Measurements from ENCODE around the gene DNAJB8. TPM values are rescaled to one million over a fixed set of nuclear protein-coding genes. Genes with fewer than 3 reads are reported as not detected.

DNAJB8 gene
- total and polyA plus RNA-seq, 7 donors = not detected

GRCh38 chr3:128421439-128421836, 45.3 kb downstream of the DNAJB8 start:
- 72 to 83% methylated on average over 11 of the region's 11 CpGs for WGBS, 2 donors
- intact Hi-C loops (cut with DNase I) = no loop called here
- Histone ChIP-seq H3K27ac (no peak overlapping the region), H3K4me1 (peaks cover 0 to 5% (median 4%) of the 10 kb centered on the region in 4 donors), H3K9me3 (no peaks in the 10 kb centered on the region), H3K4me3 (no peak overlapping the region), H3K36me3 (no peaks in the 10 kb centered on the region), H3K27me3 (peaks cover 0 to 9% (median 3%) of the 10 kb centered on the region in 3 donors)
- DNase-seq = no peak
- TF ChIP-seq POLR2AphosphoS5 (IDR thresholded peaks at IDR 0.05) (no peak), CTCF (IDR thresholded peaks at IDR 0.05) (no peak), POLR2A (IDR thresholded peaks at IDR 0.05) (no peak), EP300 (IDR thresholded peaks at IDR 0.05) (no peak)

DNA sequence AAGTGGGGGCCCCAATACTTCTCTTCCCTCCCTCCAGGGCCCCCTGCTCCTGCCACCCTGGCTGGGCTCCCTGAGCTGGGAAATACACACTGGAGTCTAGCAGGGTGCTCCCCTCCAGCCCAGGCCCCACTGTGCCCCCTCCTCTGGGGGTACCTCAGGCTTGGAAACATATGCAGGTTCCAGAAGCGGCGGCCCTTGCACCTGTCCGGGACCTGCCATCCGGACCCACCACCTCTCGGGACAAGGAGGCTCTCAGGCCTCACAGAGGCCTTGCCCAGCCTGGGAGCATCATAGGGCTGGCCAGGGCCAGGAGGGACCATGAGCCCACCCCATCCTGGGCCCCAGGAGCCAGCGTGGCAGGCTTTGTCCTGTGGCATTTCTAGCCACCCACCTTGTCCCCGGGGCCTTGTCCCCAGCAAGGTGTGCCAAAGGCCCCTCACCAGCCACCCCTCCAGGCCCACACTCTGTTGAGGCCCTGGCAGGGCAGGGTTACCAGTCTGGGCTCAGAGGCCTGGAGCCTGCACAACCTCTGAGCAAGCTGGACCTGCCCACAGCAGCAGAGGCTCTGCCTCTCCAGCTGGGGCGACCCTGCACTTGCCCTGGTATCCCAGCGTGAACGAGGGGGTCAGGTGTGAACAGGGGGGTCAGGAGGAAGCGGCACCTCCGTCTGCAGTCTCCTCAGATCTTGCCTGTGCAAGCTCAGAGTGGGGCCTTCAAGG, 45.8 kb downstream of the DNAJB8 start:
- intact Hi-C loops (cut with DNase I) = no loop called here
- no peak overlapping the region for H3K27ac ChIP-seq
- peaks cover 0 to under 1% (median 0%) of the 10 kb centered on the region in 4 donors for H3K4me1 ChIP-seq
- H3K27me3 ChIP-seq = peaks cover 0 to 5% (median 0%) of the 10 kb centered on the region in 3 donors
- DNase-seq = no peak
- no peak for TF ChIP-seq POLR2AphosphoS5 (IDR thresholded peaks at IDR 0.05)
- no peak for TF ChIP-seq CTCF (IDR thresholded peaks at IDR 0.05)
- TF ChIP-seq POLR2A (IDR thresholded peaks at IDR 0.05) = no peak
- no peak for TF ChIP-seq EP300 (IDR thresholded peaks at IDR 0.05)
- 92 to 94% methylated on average over 12 of the region's 12 CpGs for WGBS, 2 donors
- H3K4me3 ChIP-seq = no peak overlapping the region
- no peaks in the 10 kb centered on the region for H3K9me3 ChIP-seq
- H3K36me3 ChIP-seq = no peaks in the 10 kb centered on the region

DNA sequence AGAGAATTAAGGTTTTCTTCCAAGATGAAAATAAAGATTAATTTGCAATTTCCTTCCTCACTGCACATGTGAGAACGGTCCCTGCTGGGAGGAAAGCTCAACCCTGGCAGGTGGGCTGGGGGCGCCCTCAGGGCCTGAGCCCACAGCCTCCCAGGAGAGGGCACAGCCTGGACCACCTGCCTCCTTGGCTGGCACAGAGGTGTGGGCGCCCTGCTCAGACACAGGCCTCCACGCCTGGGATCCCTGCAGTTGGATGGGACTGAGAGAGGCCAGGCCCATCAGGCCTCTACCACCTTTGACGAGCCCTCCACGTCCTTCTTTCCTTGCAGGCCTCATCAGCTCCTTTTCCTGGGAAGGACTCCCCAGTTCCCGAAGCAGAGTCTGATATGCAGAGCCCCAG, 46.4 kb downstream of the DNAJB8 start:
- Histone ChIP-seq H3K27me3 (no peaks in the 10 kb centered on the region), H3K36me3 (no peaks in the 10 kb centered on the region), H3K9me3 (no peaks in the 10 kb centered on the region), H3K4me1 (no peaks in the 10 kb centered on the region), H3K4me3 (no peak overlapping the region), H3K27ac (no peak overlapping the region)
- DNase-seq = no peak
- intact Hi-C loops (cut with DNase I) = no loop called here
- TF ChIP-seq EP300 (IDR thresholded peaks at IDR 0.05) (no peak), POLR2AphosphoS5 (IDR thresholded peaks at IDR 0.05) (no peak), CTCF (IDR thresholded peaks at IDR 0.05) (no peak), POLR2A (IDR thresholded peaks at IDR 0.05) (no peak)
- WGBS, 2 donors = 89 to 94% methylated on average over 7 of the region's 7 CpGs

DNA sequence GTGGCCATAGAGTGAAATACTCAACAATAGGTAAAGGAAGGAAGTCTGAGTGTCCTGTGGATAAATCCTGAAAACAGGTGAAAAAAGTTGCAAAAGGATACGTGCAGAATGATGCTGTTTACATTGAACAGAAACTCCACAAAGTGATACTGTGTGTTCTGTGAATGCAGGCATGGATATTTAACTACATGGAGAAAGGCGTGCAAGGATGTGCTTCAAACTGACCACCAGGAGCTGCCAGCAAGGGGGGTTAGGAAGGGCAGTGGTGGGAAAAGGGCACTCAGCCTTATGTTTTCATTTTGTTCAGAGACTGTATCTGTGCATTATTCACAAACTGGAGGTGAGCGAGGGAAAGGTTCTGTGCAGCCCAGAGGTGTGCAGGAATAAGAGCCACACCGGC, 47.4 kb downstream of the DNAJB8 start:
- Histone ChIP-seq H3K4me1 (no peaks in the 10 kb centered on the region), H3K27me3 (no peaks in the 10 kb centered on the region), H3K36me3 (no peaks in the 10 kb centered on the region), H3K4me3 (no peak overlapping the region), H3K9me3 (no peaks in the 10 kb centered on the region), H3K27ac (no peak overlapping the region)
- no peak for DNase-seq
- intact Hi-C loops (cut with DNase I) = no loop called here
- TF ChIP-seq CTCF (IDR thresholded peaks at IDR 0.05) (no peak), POLR2AphosphoS5 (IDR thresholded peaks at IDR 0.05) (no peak), POLR2A (IDR thresholded peaks at IDR 0.05) (no peak), EP300 (IDR thresholded peaks at IDR 0.05) (no peak)
- WGBS, 2 donors = 96% methylated on average over 4 of the region's 4 CpGs

DNA sequence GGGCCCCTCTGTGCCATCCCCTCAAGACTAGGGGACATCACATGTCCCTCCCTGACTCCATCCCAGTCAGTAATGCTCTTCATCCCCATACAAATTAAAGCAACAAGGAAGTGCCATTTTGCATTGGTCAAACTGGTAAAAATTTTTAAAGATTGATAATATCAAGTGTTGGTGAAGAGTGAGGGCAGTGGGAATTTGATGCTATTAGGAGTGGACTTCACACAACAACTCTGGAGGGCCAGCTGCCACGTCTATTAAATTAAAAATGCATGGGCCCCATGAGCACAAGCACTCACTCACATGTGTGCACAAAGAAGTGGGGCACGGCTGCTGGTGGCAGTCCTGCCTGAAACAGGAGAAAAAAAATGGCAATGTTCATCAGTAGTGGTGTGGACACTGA, 47.8 kb downstream of the DNAJB8 start:
- 84 to 91% methylated on average over 2 of the region's 2 CpGs for WGBS, 2 donors
- Histone ChIP-seq H3K27ac (no peak overlapping the region), H3K27me3 (no peaks in the 10 kb centered on the region), H3K9me3 (no peaks in the 10 kb centered on the region), H3K4me3 (no peak overlapping the region), H3K4me1 (no peaks in the 10 kb centered on the region), H3K36me3 (no peaks in the 10 kb centered on the region)
- intact Hi-C loops (cut with DNase I) = no loop called here
- DNase-seq = no peak
- no peak for TF ChIP-seq CTCF (IDR thresholded peaks at IDR 0.05)
- no peak for TF ChIP-seq EP300 (IDR thresholded peaks at IDR 0.05)
- no peak for TF ChIP-seq POLR2AphosphoS5 (IDR thresholded peaks at IDR 0.05)
- TF ChIP-seq POLR2A (IDR thresholded peaks at IDR 0.05) = no peak
